A549 (cell line): Measurements from ENCODE around the gene ARHGAP22. TPM values are rescaled to one million over a fixed set of nuclear protein-coding genes. Genes with fewer than 3 reads are reported as not detected.

Experiments used
- ATAC-seq, 2 experiments: fragments of 200-7000 bp in 1 of 2; fragments of >200 bp in 1 of 2; cut with Nextera tagmentation in 1 of 2; cut with Tn5 transposase in 1 of 2; 3 replicates each; pipeline versions ENCODE4 v1.8.0 to v1.9.1; 2018 to 2020; ENCODE audit warnings: mild to moderate bottlenecking in 1 of 2, moderate library complexity in 1 of 2
- CTCF ChIA-PET: fragments of 300-600 bp; sonication (Branson Sonifier 250); formaldehyde crosslinking; extraction: SDS; loops from one replicate; lab custom pipeline; 2021; ENCODE audit warnings: antibody characterized with exemption, inconsistent platforms; lab: Yijun Ruan, JAX
- POLR2A ChIA-PET: fragments of 350-600 bp; formaldehyde crosslinking; extraction: SDS; loops from one replicate; lab custom pipeline; 2021; ENCODE audit warnings: antibody characterized with exemption, inconsistent platforms; lab: Yijun Ruan, JAX
- DNase-seq, 2 experiments: peaks; one replicate each; pipeline versions ENCODE4 v3.0.0 to v3.0.0-alpha.2; 2011 to 2016; ENCODE audit warnings: low read depth in 1 of 2, low spot score in 1 of 2
- FAIRE-seq: peaks from 2 replicates; lab custom pipeline; 2011; peaks lifted over from hg19 to GRCh38; lab: Jason Lieb, UNC
- H3K27ac ChIP-seq, 2 experiments: fragments of >200 bp; sonication (Bioruptor Twin); formaldehyde crosslinking; 3 replicates each; pipeline ENCODE4 v1.5.1; 2016 to 2017
- H3K4me1 ChIP-seq: fragments of >200 bp; sonication (Bioruptor Twin); formaldehyde crosslinking; 3 replicates; pipeline ENCODE4 v1.6.1; 2016
- H3K4me2 ChIP-seq: fragments of >200 bp; sonication (Bioruptor Twin); formaldehyde crosslinking; 3 replicates; pipeline ENCODE4 v1.6.1; 2016
- H3K4me3 ChIP-seq: fragments of >200 bp; sonication (Bioruptor Twin); formaldehyde crosslinking; 3 replicates; pipeline ENCODE4 v1.5.1; 2016
- H3K9me3 ChIP-seq: fragments of >200 bp; sonication (Bioruptor Twin); formaldehyde crosslinking; 3 replicates; pipeline ENCODE4 v1.6.1; 2016
- BHLHE40 ChIP-seq: IDR thresholded peaks from 2 replicates; pipeline ENCODE4 v1.6.1; 2012; ENCODE audit warnings: low read depth, low read length, inconsistent platforms
- E2F6 ChIP-seq: IDR thresholded peaks from 2 replicates; pipeline ENCODE4 v1.6.1; 2012; ENCODE audit warnings: low read depth, borderline replicate concordance
- EHMT2 ChIP-seq: fragments of 200-600 bp; sonication (generic); IDR thresholded peaks from 2 replicates; pipeline ENCODE4 v1.6.1; 2016; ENCODE audit warnings: antibody characterized with exemption, low read depth, mild to moderate bottlenecking, moderate library complexity
- ELK1 ChIP-seq: fragments of 150-350 bp; IDR thresholded peaks from 2 replicates; pipeline ENCODE4 v1.6.1; 2014; ENCODE audit warnings: low read depth, mild to moderate bottlenecking, low read length
- EP300 ChIP-seq, 2 experiments: fragments of >200 bp; sonication (Bioruptor Twin); formaldehyde crosslinking; IDR thresholded peaks; 2 replicates in 1 of 2; 3 replicates in 1 of 2; pipeline ENCODE4 v1.6.1; 2016 to 2017
- ESRRA ChIP-seq: fragments of 150-350 bp; IDR thresholded peaks from 2 replicates; pipeline ENCODE4 v1.6.1; 2014; ENCODE audit warnings: mild to moderate bottlenecking, low read length, borderline replicate concordance
- FOXS1 ChIP-seq: fragments of 250-450 bp; sonication (Bioruptor Pico); IDR thresholded peaks from 2 replicates; pipeline ENCODE4 v1.5.0; 2020; ENCODE audit warnings: mild to moderate bottlenecking, moderate library complexity
- HEYL ChIP-seq: fragments of 250-450 bp; sonication (Bioruptor Pico); IDR thresholded peaks from 2 replicates; pipeline ENCODE4 v1.8.0; 2021; ENCODE audit warnings: mild to moderate bottlenecking, moderate library complexity
- HOXA7 ChIP-seq: fragments of 250-450 bp; sonication (Bioruptor Pico); IDR thresholded peaks from 2 replicates; pipeline ENCODE4 v1.5.0; 2020; ENCODE audit warnings: mild to moderate bottlenecking, moderate library complexity
- JUN ChIP-seq, 2 experiments: fragments of >200 bp; sonication (Bioruptor Twin); formaldehyde crosslinking; IDR thresholded peaks; 2 replicates in 1 of 2; 3 replicates in 1 of 2; pipeline ENCODE4 v1.6.1; 2016 to 2017
- NFE2L2 ChIP-seq: fragments of 150-350 bp; conservative IDR thresholded peaks from 2 replicates; pipeline ENCODE4 v1.6.1; 2014; ENCODE audit warnings: low read length
- NR3C1 ChIP-seq: fragments of >200 bp; sonication (Bioruptor Twin); formaldehyde crosslinking; IDR thresholded peaks from 3 replicates; pipeline ENCODE4 v1.6.1; 2017
- POLR2A ChIP-seq: IDR thresholded peaks from 2 replicates; pipeline ENCODE4 v1.6.1; 2012; ENCODE audit warnings: mild to moderate bottlenecking, low read length
- POLR2AphosphoS2 ChIP-seq: conservative IDR thresholded peaks from 2 replicates; pipeline ENCODE4 v1.6.1; 2012; ENCODE audit warnings: low read length, improper control_type of control experiment, inconsistent platforms
- RAD21 ChIP-seq, 2 experiments: fragments of >200 bp in 1 of 2; sonication (Bioruptor Twin) in 1 of 2; formaldehyde crosslinking in 1 of 2; IDR thresholded peaks in 1 of 2; conservative IDR thresholded peaks in 1 of 2; 2 replicates in 1 of 2; 3 replicates in 1 of 2; pipeline ENCODE4 v1.6.1; 2012 to 2018; ENCODE audit warnings: inconsistent platforms in 1 of 2
- RARB ChIP-seq: fragments of 250-450 bp; sonication (Bioruptor Pico); IDR thresholded peaks from 2 replicates; pipeline ENCODE4 v1.8.0; 2021; ENCODE audit warnings: mild to moderate bottlenecking, moderate library complexity
- RFX5 ChIP-seq: fragments of 450-650 bp; IDR thresholded peaks from 2 replicates; pipeline ENCODE4 v1.7.1; 2014; ENCODE audit warnings: antibody characterized with exemption, mild to moderate bottlenecking, moderate library complexity
- RNF2 ChIP-seq: fragments of 200-600 bp; sonication (generic); IDR thresholded peaks from 2 replicates; pipeline ENCODE4 v1.6.1; 2016; ENCODE audit warnings: low read depth, mild to moderate bottlenecking, antibody characterized with exemption, moderate library complexity, borderline replicate concordance
- SMC3 ChIP-seq: fragments of >200 bp; sonication (Bioruptor Twin); formaldehyde crosslinking; IDR thresholded peaks from 3 replicates; pipeline ENCODE4 v1.6.1; 2018; ENCODE audit warnings: inconsistent platforms
- TFCP2L1 ChIP-seq: fragments of 250-450 bp; sonication (Bioruptor Pico); IDR thresholded peaks from 2 replicates; pipeline ENCODE4 v1.5.0; 2021; ENCODE audit warnings: mild to moderate bottlenecking
- ZSCAN20 ChIP-seq: fragments of 250-450 bp; sonication (Bioruptor Pico); IDR thresholded peaks from 2 replicates; pipeline ENCODE4 v1.8.0; 2022; ENCODE audit warnings: mild to moderate bottlenecking, moderate library complexity
- WGBS: methylation state at CpG from one replicate; pipeline ENCODE4 v1.1.6; 2017; ENCODE audit errors: missing lambda C conversion rate; 5-methylcytosine and 5-hydroxymethylcytosine counted together
- polyA plus RNA-seq, 4 experiments: library from polyadenylated mRNA; depleted of rRNA in 3 of 4; stranded (reverse); fragments of >200 nt; fragmentation: RNase III in 1 of 4; extraction: RNeasy Plus Mini Kit Qiagen cat#74134 plus additional on column Dnase treatment in 1 of 4; gene quantifications; 2 replicates in 3 of 4; 3 replicates in 1 of 4; pipeline ENCODE4 v1.2.3, GENCODE V29; 2011 to 2017
- TF ChIP-seq, protein P1 (sequence below): fragments of 250-450 bp; sonication (Bioruptor Pico); IDR thresholded peaks from 2 replicates; pipeline ENCODE4 v1.5.0; 2020; ENCODE audit warnings: low read depth, mild to moderate bottlenecking, moderate library complexity
- TF ChIP-seq, protein P2 (sequence below): fragments of 450-650 bp; IDR thresholded peaks from 2 replicates; pipeline ENCODE4 v1.6.1; 2014; ENCODE audit warnings: antibody characterized with exemption
- TF ChIP-seq, protein P3 (sequence below): fragments of >200 bp; sonication (Bioruptor Twin); formaldehyde crosslinking; IDR thresholded peaks from 2 replicates; pipeline ENCODE4 v1.6.1; 2016

The ARHGAP22 gene
- polyA plus RNA-seq, 2 of the 4 experiments (the other 2 are of a cell fraction), result 1.9 to 3.2 TPM

DNA sequence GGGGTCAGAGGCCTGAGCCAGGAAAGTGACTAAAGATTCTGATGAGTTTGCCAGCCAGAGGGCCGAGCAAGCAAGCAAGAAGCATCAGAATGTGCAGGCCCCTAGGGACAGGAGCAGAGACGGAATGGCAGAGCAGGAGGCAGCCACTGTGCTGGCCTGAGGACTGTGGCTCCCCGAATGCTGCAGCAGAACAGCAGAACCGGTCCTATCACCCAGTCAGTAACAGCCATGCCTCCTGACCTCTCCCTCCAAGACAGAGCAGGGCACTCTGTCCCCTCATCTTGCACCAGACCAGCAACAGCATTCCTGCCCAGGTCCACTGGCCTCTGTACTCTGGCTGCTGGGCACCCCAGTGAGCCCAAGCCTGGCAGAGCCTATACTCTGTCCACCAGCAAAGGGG is 85.9 kb downstream of the ARHGAP22 start (continued):
- TF ChIP-seq, protein P1, sequence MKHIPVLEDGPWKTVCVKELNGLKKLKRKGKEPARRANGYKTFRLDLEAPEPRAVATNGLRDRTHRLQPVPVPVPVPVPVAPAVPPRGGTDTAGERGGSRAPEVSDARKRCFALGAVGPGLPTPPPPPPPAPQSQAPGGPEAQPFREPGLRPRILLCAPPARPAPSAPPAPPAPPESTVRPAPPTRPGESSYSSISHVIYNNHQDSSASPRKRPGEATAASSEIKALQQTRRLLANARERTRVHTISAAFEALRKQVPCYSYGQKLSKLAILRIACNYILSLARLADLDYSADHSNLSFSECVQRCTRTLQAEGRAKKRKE (CRISPR knock-in tag), result no peak
- TF ChIP-seq, protein P2, sequence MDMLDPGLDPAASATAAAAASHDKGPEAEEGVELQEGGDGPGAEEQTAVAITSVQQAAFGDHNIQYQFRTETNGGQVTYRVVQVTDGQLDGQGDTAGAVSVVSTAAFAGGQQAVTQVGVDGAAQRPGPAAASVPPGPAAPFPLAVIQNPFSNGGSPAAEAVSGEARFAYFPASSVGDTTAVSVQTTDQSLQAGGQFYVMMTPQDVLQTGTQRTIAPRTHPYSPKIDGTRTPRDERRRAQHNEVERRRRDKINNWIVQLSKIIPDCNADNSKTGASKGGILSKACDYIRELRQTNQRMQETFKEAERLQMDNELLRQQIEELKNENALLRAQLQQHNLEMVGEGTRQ, result no peak

- DNase-seq, result no peak
- no peak overlapping the region for H3K27ac ChIP-seq
- H3K4me2 ChIP-seq, result no peak overlapping the region
- CTCF ChIA-PET, result interaction anchor here (0.8 to 2.0 kb wide), 3 partner anchors 8 to 138 kb away, joined by 3 to 5 read pairs (median 4); no protein-coding TSS in a partner anchor
- ATAC-seq, result no peak
- H3K4me1 ChIP-seq, result 0 out of 3 replicates have a peak, but pooled peaks cover 2% of the 10 kb centered on the region
- TF ChIP-seq RAD21 (conservative IDR thresholded peaks at IDR 0.05 in 1 of 2, IDR thresholded peaks at IDR 0.05 in 1 of 2) (no peak), RARB (CRISPR knock-in tag) (no peak), E2F6 (no peak), POLR2A (no peak), JUN (IDR thresholded peaks at IDR 0.05) (no peak), TFCP2L1 (CRISPR knock-in tag) (no peak), HEYL (CRISPR knock-in tag) (no peak), FOXS1 (CRISPR knock-in tag) (no peak), NFE2L2 (no peak), ESRRA (no peak), BHLHE40 (no peak), EP300 (IDR thresholded peaks at IDR 0.05) (no peak)
- TF ChIP-seq, protein P3, sequence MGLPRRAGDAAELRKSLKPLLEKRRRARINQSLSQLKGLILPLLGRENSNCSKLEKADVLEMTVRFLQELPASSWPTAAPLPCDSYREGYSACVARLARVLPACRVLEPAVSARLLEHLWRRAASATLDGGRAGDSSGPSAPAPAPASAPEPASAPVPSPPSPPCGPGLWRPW, result no peak
- POLR2A ChIA-PET, result no interaction called here
- H3K4me3 ChIP-seq, result no peak overlapping the region
- no peak for FAIRE-seq
- WGBS, result 87% methylated on average over 13 of the region's 13 CpGs
- H3K9me3 ChIP-seq, result peaks cover 11% of the 10 kb centered on the region; the same call in 2 of the 3 replicates
Observed at GRCh38 chr10:48517911-48518811, 86.7 kb downstream of the ARHGAP22 start.

GRCh38 chr10:48517482-48517881 is 87.4 kb downstream of the ARHGAP22 start:
- ATAC-seq, result no peak
- CTCF ChIA-PET, result interaction anchor here (0.8 kb wide), 1 partner anchor 54 kb away, joined by 3 read pairs; no protein-coding TSS in a partner anchor
- DNase-seq, result no peak
- Histone ChIP-seq H3K4me3 (no peak overlapping the region), H3K4me1 (no peaks in the 10 kb centered on the region), H3K4me2 (no peak overlapping the region), H3K9me3 (peaks cover 11% of the 10 kb centered on the region; the same call in 2 of the 3 replicates), H3K27ac (no peak overlapping the region)
- POLR2A ChIA-PET, result no interaction called here
- 93% methylated on average over 8 of the region's 9 CpGs for WGBS
- FAIRE-seq, result no peak
- TF ChIP-seq ELK1 (no peak), EHMT2 (no peak), ZSCAN20 (CRISPR knock-in tag) (no peak), HOXA7 (CRISPR knock-in tag) (no peak), POLR2AphosphoS2 (no peak), SMC3 (no peak), NR3C1 (no peak), RFX5 (no peak), RNF2 (no peak)
